ENCODE results near the gene GJC3. TPM values are rescaled to one million over a fixed set of nuclear protein-coding genes. Genes with fewer than 3 reads are reported as not detected.

GJC3 gene
- total and polyA plus RNA-seq, 2 of the 13 experiments (the other 11 are each of a cell fraction or from before 2014, with no cell fraction given), result 0.75 to 1.4 TPM

DNA sequence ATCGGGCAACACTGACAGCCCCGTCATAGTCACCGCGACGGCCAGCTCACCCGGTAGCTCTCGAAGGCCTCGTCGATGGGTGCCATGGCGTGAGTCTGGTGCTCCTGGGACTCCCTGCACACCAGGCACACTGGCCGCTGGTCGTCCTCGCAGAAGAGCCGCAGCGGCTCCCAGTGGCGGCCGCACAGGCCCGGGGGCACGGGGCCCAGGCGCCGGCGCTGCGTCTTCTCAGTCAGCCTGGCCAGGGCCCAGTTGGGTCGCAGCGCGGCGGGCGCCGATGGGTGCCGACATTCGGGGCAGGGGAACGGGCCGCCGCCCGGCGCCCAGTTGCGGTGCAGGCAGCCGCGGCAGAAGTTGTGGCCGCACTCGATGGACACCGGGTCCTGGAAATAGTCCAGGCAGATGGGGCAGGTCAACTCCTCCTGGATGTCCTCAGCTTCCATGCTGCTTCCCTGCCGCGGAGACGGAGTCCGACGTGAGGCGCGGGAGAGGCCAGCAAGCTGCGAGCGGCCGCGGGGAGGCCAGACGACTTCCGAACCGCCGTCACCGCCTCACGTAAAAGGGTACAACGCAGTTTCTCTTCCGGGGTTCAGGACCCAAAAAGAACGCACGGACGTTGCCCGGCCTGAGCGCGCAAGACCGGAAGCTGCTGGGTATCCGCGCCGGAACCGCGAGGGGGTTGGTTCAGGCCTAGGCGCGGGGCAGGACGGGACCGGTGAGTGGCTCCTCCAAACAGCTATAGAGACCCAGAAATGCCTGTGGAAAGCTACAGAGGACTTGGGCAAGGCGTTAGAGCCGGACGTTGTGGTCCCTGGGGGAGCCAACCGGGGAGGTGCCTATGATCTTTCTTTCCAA lies 10.2 kb downstream of the GJC3 start, which contains the start of gene TRIM4 (continued):
- TF ChIP-seq, protein P1, sequence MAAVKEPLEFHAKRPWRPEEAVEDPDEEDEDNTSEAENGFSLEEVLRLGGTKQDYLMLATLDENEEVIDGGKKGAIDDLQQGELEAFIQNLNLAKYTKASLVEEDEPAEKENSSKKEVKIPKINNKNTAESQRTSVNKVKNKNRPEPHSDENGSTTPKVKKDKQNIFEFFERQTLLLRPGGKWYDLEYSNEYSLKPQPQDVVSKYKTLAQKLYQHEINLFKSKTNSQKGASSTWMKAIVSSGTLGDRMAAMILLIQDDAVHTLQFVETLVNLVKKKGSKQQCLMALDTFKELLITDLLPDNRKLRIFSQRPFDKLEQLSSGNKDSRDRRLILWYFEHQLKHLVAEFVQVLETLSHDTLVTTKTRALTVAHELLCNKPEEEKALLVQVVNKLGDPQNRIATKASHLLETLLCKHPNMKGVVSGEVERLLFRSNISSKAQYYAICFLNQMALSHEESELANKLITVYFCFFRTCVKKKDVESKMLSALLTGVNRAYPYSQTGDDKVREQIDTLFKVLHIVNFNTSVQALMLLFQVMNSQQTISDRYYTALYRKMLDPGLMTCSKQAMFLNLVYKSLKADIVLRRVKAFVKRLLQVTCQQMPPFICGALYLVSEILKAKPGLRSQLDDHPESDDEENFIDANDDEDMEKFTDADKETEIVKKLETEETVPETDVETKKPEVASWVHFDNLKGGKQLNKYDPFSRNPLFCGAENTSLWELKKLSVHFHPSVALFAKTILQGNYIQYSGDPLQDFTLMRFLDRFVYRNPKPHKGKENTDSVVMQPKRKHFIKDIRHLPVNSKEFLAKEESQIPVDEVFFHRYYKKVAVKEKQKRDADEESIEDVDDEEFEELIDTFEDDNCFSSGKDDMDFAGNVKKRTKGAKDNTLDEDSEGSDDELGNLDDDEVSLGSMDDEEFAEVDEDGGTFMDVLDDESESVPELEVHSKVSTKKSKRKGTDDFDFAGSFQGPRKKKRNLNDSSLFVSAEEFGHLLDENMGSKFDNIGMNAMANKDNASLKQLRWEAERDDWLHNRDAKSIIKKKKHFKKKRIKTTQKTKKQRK (IDR thresholded peaks at IDR 0.05; ENCODE audit: low read length), result no peak
- TF ChIP-seq, protein P2, sequence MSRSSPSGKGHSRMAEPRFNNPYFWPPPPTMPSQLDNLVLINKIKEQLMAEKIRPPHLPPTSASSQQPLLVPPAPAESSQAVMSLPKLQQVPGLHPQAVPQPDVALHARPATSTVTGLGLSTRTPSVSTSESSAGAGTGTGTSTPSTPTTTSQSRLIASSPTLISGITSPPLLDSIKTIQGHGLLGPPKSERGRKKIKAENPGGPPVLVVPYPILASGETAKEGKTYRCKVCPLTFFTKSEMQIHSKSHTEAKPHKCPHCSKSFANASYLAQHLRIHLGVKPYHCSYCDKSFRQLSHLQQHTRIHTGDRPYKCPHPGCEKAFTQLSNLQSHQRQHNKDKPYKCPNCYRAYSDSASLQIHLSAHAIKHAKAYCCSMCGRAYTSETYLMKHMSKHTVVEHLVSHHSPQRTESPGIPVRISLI (CRISPR knock-in tag; IDR thresholded peaks at IDR 0.05; ENCODE audit: borderline replicate concordance), result peak; percentile 50; the same call in 1 of the 2 replicates
- TF ChIP-seq, protein P3, sequence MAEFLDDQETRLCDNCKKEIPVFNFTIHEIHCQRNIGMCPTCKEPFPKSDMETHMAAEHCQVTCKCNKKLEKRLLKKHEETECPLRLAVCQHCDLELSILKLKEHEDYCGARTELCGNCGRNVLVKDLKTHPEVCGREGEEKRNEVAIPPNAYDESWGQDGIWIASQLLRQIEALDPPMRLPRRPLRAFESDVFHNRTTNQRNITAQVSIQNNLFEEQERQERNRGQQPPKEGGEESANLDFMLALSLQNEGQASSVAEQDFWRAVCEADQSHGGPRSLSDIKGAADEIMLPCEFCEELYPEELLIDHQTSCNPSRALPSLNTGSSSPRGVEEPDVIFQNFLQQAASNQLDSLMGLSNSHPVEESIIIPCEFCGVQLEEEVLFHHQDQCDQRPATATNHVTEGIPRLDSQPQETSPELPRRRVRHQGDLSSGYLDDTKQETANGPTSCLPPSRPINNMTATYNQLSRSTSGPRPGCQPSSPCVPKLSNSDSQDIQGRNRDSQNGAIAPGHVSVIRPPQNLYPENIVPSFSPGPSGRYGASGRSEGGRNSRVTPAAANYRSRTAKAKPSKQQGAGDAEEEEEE (CRISPR knock-in tag; IDR thresholded peaks at IDR 0.05; ENCODE audit: borderline replicate concordance), result no peak
- TF ChIP-seq HIVEP1 (CRISPR knock-in tag; IDR thresholded peaks at IDR 0.05) (no peak; the same call in none of the 2 replicates), SIN3A (IDR thresholded peaks at IDR 0.05; ENCODE audit: borderline replicate concordance, low read depth, low read length) (peak; percentile 62; the same call in 1 of the 2 replicates), HNRNPL (IDR thresholded peaks at IDR 0.05; ENCODE audit: low read depth, low read length) (no peak), ZNF557 (CRISPR knock-in tag; IDR thresholded peaks at IDR 0.05) (no peak), ZMYM2 (CRISPR knock-in tag; IDR thresholded peaks at IDR 0.05) (0 out of 2 replicates have a peak, but pooled peaks have one; percentile 47), ZNF713 (CRISPR knock-in tag; IDR thresholded peaks at IDR 0.05) (0 out of 2 replicates have a peak, but pooled peaks have one; percentile 40), GATAD2A (CRISPR knock-in tag; IDR thresholded peaks at IDR 0.05) (peak; percentile 26; the same call in 1 of the 2 replicates)
- TF ChIP-seq, protein P4, sequence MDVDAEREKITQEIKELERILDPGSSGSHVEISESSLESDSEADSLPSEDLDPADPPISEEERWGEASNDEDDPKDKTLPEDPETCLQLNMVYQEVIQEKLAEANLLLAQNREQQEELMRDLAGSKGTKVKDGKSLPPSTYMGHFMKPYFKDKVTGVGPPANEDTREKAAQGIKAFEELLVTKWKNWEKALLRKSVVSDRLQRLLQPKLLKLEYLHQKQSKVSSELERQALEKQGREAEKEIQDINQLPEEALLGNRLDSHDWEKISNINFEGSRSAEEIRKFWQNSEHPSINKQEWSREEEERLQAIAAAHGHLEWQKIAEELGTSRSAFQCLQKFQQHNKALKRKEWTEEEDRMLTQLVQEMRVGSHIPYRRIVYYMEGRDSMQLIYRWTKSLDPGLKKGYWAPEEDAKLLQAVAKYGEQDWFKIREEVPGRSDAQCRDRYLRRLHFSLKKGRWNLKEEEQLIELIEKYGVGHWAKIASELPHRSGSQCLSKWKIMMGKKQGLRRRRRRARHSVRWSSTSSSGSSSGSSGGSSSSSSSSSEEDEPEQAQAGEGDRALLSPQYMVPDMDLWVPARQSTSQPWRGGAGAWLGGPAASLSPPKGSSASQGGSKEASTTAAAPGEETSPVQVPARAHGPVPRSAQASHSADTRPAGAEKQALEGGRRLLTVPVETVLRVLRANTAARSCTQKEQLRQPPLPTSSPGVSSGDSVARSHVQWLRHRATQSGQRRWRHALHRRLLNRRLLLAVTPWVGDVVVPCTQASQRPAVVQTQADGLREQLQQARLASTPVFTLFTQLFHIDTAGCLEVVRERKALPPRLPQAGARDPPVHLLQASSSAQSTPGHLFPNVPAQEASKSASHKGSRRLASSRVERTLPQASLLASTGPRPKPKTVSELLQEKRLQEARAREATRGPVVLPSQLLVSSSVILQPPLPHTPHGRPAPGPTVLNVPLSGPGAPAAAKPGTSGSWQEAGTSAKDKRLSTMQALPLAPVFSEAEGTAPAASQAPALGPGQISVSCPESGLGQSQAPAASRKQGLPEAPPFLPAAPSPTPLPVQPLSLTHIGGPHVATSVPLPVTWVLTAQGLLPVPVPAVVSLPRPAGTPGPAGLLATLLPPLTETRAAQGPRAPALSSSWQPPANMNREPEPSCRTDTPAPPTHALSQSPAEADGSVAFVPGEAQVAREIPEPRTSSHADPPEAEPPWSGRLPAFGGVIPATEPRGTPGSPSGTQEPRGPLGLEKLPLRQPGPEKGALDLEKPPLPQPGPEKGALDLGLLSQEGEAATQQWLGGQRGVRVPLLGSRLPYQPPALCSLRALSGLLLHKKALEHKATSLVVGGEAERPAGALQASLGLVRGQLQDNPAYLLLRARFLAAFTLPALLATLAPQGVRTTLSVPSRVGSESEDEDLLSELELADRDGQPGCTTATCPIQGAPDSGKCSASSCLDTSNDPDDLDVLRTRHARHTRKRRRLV (CRISPR knock-in tag; IDR thresholded peaks at IDR 0.05), result peak; percentile 77; the same call in 1 of the 2 replicates
- TF ChIP-seq, protein P5, sequence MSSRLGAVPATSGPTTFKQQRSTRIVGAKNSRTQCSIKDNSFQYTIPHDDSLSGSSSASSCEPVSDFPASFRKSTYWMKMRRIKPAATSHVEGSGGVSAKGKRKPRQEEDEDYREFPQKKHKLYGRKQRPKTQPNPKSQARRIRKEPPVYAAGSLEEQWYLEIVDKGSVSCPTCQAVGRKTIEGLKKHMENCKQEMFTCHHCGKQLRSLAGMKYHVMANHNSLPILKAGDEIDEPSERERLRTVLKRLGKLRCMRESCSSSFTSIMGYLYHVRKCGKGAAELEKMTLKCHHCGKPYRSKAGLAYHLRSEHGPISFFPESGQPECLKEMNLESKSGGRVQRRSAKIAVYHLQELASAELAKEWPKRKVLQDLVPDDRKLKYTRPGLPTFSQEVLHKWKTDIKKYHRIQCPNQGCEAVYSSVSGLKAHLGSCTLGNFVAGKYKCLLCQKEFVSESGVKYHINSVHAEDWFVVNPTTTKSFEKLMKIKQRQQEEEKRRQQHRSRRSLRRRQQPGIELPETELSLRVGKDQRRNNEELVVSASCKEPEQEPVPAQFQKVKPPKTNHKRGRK (CRISPR knock-in tag; IDR thresholded peaks at IDR 0.05), result no peak

Data from HepG2 (cell line).